Activated CD8-positive, alpha-beta memory T cell treated with anti-CD3 and anti-CD28 coated beads, Interleukin-2, amount 10 ng/mL, durations not matched to agents 7 days and 5 days (primary cell): Measurements from ENCODE around the gene PPFIA3. TPM values are rescaled to one million over a fixed set of nuclear protein-coding genes. Genes with fewer than 3 reads are reported as not detected.

ENCODE experiments used
- ATAC-seq: fragments of 150-1000 bp; cut with Tn5 transposase; one replicate; pipeline ENCODE4 v1.10.0; 2021; ENCODE audit warnings: moderate library complexity
- CTCF ChIA-PET: fragments of 350-600 bp; sonication (Branson Sonifier 250); formaldehyde crosslinking; loops from one replicate; lab custom pipeline; 2021; ENCODE audit warnings: antibody characterized with exemption; lab: Charles Lee
- DNase-seq: peaks from one replicate; pipeline ENCODE4 v3.0.0-alpha.2; 2020
- H3K27ac Mint-ChIP-seq: one replicate; pipeline ENCODE4 v1.8.0; 2021; ENCODE audit warnings: mild to moderate bottlenecking, mixed read lengths
- H3K27me3 Mint-ChIP-seq: one replicate; pipeline ENCODE4 v1.8.0; 2021; ENCODE audit warnings: mixed read lengths
- H3K36me3 Mint-ChIP-seq: one replicate; pipeline ENCODE4 v1.8.0; 2021; ENCODE audit warnings: mild to moderate bottlenecking, mixed read lengths
- H3K4me1 Mint-ChIP-seq: one replicate; pipeline ENCODE4 v1.8.0; 2021; ENCODE audit warnings: mixed read lengths
- H3K4me3 Mint-ChIP-seq: one replicate; pipeline ENCODE4 v1.8.0; 2021; ENCODE audit warnings: mild to moderate bottlenecking, moderate library complexity, mixed read lengths
- H3K9me3 Mint-ChIP-seq: one replicate; pipeline ENCODE4 v1.8.0; 2022; ENCODE audit warnings: low read depth, mixed read lengths
- total RNA-seq, 2 experiments: library from RNA; stranded (reverse); gene quantifications; one replicate each; pipeline ENCODE4 v1.2.3, GENCODE V29; 2021

The PPFIA3 gene
- total RNA-seq, 2 experiments from 2014 or later, result 1.7 to 3.6 TPM

DNA sequence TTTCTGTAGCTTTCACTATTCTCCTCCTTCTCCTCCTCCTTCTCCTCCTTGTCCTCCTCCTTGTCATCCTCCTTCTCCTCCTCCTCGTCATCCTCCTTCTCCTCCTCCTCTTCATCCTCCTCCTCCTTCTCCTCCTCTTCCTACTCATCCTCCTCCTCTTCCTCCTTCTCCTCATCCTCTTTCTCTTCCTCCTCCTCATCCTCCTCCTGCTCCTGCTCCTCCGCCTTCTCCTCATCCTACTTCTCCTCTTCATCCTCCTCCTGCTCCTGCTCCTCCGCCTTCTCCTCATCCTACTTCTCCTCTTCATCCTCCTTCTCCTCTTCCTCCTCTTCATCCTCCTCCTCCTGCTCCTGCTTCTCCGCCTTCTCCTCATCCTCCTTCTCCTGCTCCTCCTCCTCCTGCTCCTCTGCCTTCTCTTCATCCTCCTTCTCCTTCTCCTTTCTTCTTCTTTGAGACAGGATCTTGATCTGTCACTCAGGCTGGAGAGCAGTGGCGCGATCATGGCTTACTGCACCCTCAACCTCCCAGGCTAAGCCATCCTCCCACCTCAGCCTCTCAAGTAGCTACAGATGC is 74.6 kb downstream of the PPFIA3 start:
- H3K27me3 Mint-ChIP-seq, result peaks cover 6% of the 10 kb centered on the region
- ATAC-seq, result no peak
- no peak for DNase-seq
- peaks cover 12% of the 10 kb centered on the region for H3K4me1 Mint-ChIP-seq
- CTCF ChIA-PET, result interaction anchor here (1.5 kb wide), 1 partner anchor 8 kb away, joined by 3 read pairs; no protein-coding TSS in a partner anchor
- no peak overlapping the region for H3K4me3 Mint-ChIP-seq
- no peaks in the 10 kb centered on the region for H3K9me3 Mint-ChIP-seq
- no peaks in the 10 kb centered on the region for H3K36me3 Mint-ChIP-seq
- H3K27ac Mint-ChIP-seq, result no peak overlapping the region

DNA sequence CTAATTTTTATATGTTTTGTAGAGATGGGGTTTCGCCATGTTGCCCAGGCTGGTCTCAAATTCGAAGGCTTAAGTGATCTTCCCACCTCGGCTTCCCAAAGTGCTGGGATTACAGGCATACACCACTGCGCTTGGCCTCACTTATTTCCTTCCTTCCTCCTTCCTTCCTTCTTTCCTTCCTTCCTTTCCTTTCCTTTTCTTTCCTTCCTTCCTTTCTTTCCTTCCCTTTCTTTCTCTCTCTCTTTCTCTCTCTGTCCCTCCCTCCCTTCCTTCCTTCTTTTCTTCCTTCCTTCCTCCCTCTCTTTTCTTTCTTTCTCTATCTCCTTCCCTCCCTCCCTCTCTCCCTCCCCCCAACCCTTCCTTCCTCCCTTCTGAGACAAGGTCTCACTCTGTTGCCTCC is 75.1 kb downstream of the PPFIA3 start:
- no peak for DNase-seq
- CTCF ChIA-PET, result interaction anchor here (1.1 to 1.5 kb wide), 2 partner anchors 8 to 31 kb away, joined by 3 read pairs; no protein-coding TSS in a partner anchor
- Mint-ChIP-seq H3K4me3 (no peak overlapping the region), H3K4me1 (peaks cover 9% of the 10 kb centered on the region), H3K27ac (no peak overlapping the region), H3K9me3 (no peaks in the 10 kb centered on the region), H3K27me3 (peaks cover 4% of the 10 kb centered on the region), H3K36me3 (no peaks in the 10 kb centered on the region)
- ATAC-seq, result no peak

- no peak for ATAC-seq
- H3K4me3 Mint-ChIP-seq, result no peak overlapping the region
- no peaks in the 10 kb centered on the region for H3K36me3 Mint-ChIP-seq
- H3K27me3 Mint-ChIP-seq, result peaks cover 4% of the 10 kb centered on the region
- H3K9me3 Mint-ChIP-seq, result no peaks in the 10 kb centered on the region
- peaks cover 6% of the 10 kb centered on the region for H3K4me1 Mint-ChIP-seq
- CTCF ChIA-PET, result interaction anchor here (0.7 to 4.8 kb wide), 4 partner anchors 12 to 121 kb away, joined by 3 to 52 read pairs (median 14); no protein-coding TSS in a partner anchor
- H3K27ac Mint-ChIP-seq, result no peak overlapping the region
- DNase-seq, result no peak
These were observed 77.3 kb downstream of the PPFIA3 start for GRCh38 chr19:49196527-49197240.

DNA sequence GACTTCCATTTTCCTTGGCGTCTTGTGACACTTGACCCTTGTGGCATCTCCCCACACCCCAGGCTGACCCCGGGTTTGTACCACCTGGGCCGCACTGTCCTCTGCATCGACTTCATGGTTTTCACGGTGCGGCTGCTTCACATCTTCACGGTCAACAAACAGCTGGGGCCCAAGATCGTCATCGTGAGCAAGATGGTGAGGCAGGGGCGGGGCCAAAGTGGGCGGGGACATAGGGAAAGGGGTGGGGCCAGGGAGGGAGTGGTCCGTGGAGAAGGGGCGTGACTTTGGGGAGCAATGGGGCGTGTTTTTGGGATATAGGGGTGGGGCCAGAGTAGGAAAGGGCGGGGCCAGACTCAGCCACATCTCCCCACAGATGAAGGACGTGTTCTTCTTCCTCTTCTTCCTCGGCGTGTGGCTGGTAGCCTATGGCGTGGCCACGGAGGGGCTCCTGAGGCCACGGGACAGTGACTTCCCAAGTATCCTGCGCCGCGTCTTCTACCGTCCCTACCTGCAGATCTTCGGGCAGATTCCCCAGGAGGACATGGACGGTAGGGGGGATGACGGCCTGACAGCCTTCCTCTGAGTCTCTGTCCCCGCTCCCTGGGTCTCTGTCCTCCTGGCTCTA is 81.0 kb downstream of the PPFIA3 start:
- DNase-seq, result no peak
- Mint-ChIP-seq H3K9me3 (no peaks in the 10 kb centered on the region), H3K4me1 (peaks cover 6% of the 10 kb centered on the region), H3K27ac (no peak overlapping the region), H3K27me3 (peaks cover 7% of the 10 kb centered on the region), H3K36me3 (no peaks in the 10 kb centered on the region), H3K4me3 (no peak overlapping the region)
- CTCF ChIA-PET, result interaction anchor here (0.8 to 4.8 kb wide), 3 partner anchors 26 to 102 kb away, joined by 3 to 52 read pairs (median 16); partner anchors contain the start of gene LIN7B
- no peak for ATAC-seq

Other genes starting within 250 kb of the PPFIA3 start
- gene PPP1R15A, start 247.1 kb upstream of the PPFIA3 start, total RNA-seq, result 10 to 100 TPM; 32.1 to 89.7 TPM
- gene TULP2, start 220.8 kb upstream of the PPFIA3 start, total RNA-seq, result under 1 TPM in 1 of 2 experiments, not detected in 1; 0.47 TPM
- 100 to 1,000 TPM; 185 to 226 TPM for gene NUCB1, start 219.2 kb upstream of the PPFIA3 start, total RNA-seq
- gene DHDH, start 185.8 kb upstream of the PPFIA3 start, total RNA-seq, result 1 to 10 TPM in 1 of 2 experiments, under 1 TPM in 1; 0.96 to 1.1 TPM
- 100 to 1,000 TPM; 359 to 377 TPM for gene BAX, start 164.7 kb upstream of the PPFIA3 start, total RNA-seq
- gene FTL, start 154.2 kb upstream of the PPFIA3 start, total RNA-seq, result 1,000 to 10,000 TPM; 1,380 to 1,403 TPM
- gene GYS1, start 126.2 kb upstream of the PPFIA3 start, total RNA-seq, result 10 to 100 TPM; 44.0 to 65.5 TPM
- gene RUVBL2, start 125.7 kb upstream of the PPFIA3 start, total RNA-seq, result 100 to 1,000 TPM; 124 to 125 TPM
- gene LHB, start 102.5 kb upstream of the PPFIA3 start, total RNA-seq, result not detected
- gene CGB3, start 95.2 kb upstream of the PPFIA3 start, total RNA-seq, result not detected
- gene CGB2, start 87.7 kb upstream of the PPFIA3 start, total RNA-seq, result not detected
- not detected for gene CGB1, start 82.6 kb upstream of the PPFIA3 start, total RNA-seq
- gene CGB5, start 75.7 kb upstream of the PPFIA3 start, total RNA-seq, result not detected
- gene CGB8, start 70.4 kb upstream of the PPFIA3 start, total RNA-seq, result not detected
- gene CGB7, start 61.8 kb upstream of the PPFIA3 start, total RNA-seq, result not detected
- not detected for gene NTF4, start 54.7 kb upstream of the PPFIA3 start, total RNA-seq
- gene KCNA7, start 46.8 kb upstream of the PPFIA3 start, total RNA-seq, result not detected
- gene SNRNP70, start 34.1 kb upstream of the PPFIA3 start, total RNA-seq, result 100 to 1,000 TPM; 222 to 224 TPM
- gene LIN7B, start 5.2 kb upstream of the PPFIA3 start, total RNA-seq, result 1 to 10 TPM; 3.3 to 5.7 TPM
- 1 to 10 TPM; 1.6 to 1.8 TPM for gene C19orf73, start 401 bp upstream of the PPFIA3 start, total RNA-seq
- gene HRC, start 35.9 kb downstream of the PPFIA3 start, total RNA-seq, result not detected
- gene TRPM4, start 38.2 kb downstream of the PPFIA3 start, total RNA-seq, result under 1 TPM in 1 of 2 experiments, not detected in 1; 0.14 TPM
- gene SLC6A16, start 205.6 kb downstream of the PPFIA3 start, total RNA-seq, result 1 to 10 TPM; 2.5 to 2.7 TPM
- 100 to 1,000 TPM; 126 to 177 TPM for gene CD37, start 215.9 kb downstream of the PPFIA3 start, total RNA-seq
- not detected for gene TEAD2, start 242.9 kb downstream of the PPFIA3 start, total RNA-seq
- gene DKKL1, start 244.3 kb downstream of the PPFIA3 start, total RNA-seq, result not detected